ENCODE measurements around the gene GRM8.

Gene GRM8

DNA sequence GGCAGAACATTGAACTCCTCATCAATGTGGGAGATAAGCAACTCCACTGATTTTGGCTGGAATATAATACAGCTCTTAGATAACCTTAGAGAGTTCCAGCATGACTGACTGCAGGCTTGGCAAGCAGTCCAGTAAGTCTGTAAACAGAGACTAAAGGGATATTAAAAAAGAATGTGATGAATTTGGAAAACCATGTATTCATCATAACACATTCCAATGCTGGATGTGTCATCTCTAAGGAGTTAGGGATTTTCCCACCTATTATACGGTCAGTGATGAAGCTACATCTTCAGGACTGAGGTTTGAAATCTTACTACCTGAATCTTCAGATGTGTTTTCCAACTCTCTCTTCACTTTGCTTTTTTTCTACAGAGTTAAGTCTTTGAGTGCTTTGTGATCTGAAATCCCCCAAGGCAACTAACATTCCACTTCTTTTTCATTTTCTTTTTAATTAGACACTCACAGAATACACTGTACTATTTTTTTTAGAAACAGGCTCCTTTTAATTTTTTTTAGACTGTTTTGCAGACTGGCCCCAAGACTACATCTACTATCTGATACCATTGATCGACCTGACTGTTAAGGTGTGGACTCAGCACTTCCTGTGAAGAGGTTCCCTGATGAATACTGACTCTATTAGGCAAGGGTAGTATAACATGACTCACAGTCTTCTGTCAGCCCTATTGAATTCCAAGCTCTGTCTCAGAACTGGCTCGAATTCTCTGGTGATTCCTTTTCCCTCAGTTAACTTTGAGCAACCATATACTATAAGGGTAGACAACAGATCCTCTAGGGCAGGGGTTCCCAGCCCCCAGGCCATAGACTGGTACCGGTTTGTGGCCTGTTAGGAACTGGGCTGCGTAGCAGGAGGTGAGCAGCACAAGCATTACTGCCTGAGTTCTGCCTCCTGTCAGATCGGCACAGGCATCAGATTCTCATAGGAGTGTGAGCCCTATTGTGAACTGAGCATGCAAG is 678.2 kb downstream of the GRM8 start:
- H3K4me3 ChIP-seq (ENCODE audit: low read depth, low read length): no peak overlapping the region
- in situ Hi-C loops (cut with HindIII; ENCODE audit: low sequenced_read_pairs): no loop called here
- peak; percentile 65 for DNase-seq (ENCODE audit: low read depth)
- TF ChIP-seq, protein P1, sequence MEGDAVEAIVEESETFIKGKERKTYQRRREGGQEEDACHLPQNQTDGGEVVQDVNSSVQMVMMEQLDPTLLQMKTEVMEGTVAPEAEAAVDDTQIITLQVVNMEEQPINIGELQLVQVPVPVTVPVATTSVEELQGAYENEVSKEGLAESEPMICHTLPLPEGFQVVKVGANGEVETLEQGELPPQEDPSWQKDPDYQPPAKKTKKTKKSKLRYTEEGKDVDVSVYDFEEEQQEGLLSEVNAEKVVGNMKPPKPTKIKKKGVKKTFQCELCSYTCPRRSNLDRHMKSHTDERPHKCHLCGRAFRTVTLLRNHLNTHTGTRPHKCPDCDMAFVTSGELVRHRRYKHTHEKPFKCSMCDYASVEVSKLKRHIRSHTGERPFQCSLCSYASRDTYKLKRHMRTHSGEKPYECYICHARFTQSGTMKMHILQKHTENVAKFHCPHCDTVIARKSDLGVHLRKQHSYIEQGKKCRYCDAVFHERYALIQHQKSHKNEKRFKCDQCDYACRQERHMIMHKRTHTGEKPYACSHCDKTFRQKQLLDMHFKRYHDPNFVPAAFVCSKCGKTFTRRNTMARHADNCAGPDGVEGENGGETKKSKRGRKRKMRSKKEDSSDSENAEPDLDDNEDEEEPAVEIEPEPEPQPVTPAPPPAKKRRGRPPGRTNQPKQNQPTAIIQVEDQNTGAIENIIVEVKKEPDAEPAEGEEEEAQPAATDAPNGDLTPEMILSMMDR (IDR thresholded peaks at IDR 0.05; ENCODE audit: low read depth, low read length, missing control alignments): no peak

GRCh38 chr7:126570845-126571244 is 681.9 kb downstream of the GRM8 start:
- DNase-seq (ENCODE audit: low read depth): no peak
- in situ Hi-C loops (cut with HindIII; ENCODE audit: low sequenced_read_pairs): no loop called here
- no peak overlapping the region for H3K4me3 ChIP-seq (ENCODE audit: low read depth, low read length)
- TF ChIP-seq, protein P1 (IDR thresholded peaks at IDR 0.05; ENCODE audit: low read depth, low read length, missing control alignments): no peak

GRCh38 chr7:126569402-126569801 is 683.3 kb downstream of the GRM8 start:
- DNase-seq (ENCODE audit: low read depth): peak; percentile 12
- H3K4me3 ChIP-seq (ENCODE audit: low read depth, low read length): no peak overlapping the region
- in situ Hi-C loops (cut with HindIII; ENCODE audit: low sequenced_read_pairs): no loop called here
- TF ChIP-seq, protein P1 (IDR thresholded peaks at IDR 0.05; ENCODE audit: low read depth, low read length, missing control alignments): no peak

- no peak overlapping the region for H3K4me3 ChIP-seq (ENCODE audit: low read depth, low read length)
- in situ Hi-C loops (cut with HindIII; ENCODE audit: low sequenced_read_pairs): no loop called here
- DNase-seq (ENCODE audit: low read depth): no peak
- TF ChIP-seq, protein P1 (IDR thresholded peaks at IDR 0.05; ENCODE audit: low read depth, low read length, missing control alignments): no peak
Measured at GRCh38 chr7:126557271-126557670, 695.5 kb downstream of the GRM8 start.

GRCh38 chr7:126541406-126541805 is 711.3 kb downstream of the GRM8 start:
- in situ Hi-C loops (cut with HindIII; ENCODE audit: low sequenced_read_pairs): no loop called here
- no peak for DNase-seq (ENCODE audit: low read depth)
- TF ChIP-seq, protein P1 (IDR thresholded peaks at IDR 0.05; ENCODE audit: low read depth, low read length, missing control alignments): no peak
- no peak overlapping the region for H3K4me3 ChIP-seq (ENCODE audit: low read depth, low read length)

DNA sequence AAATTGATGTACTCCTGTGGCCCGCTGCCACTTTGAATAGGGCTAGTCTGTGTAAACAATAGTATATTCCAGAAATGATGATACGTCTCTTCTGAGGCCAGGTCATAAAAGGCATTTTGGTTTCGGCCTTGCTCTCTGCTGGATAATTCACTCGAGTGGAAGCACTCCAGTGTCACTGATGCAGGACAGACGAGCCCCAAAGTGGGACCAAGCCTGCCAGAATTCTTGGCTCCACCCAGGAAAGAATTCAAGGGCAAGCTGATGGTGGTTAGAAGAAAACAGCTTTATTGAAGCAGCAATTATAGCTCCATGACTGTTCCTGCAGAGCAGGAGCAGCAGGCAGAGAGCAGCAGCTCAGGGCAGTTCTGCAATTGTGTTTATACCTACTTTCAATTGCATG is 717.6 kb downstream of the GRM8 start:
- in situ Hi-C loops (cut with HindIII; ENCODE audit: low sequenced_read_pairs): no loop called here
- no peak for DNase-seq (ENCODE audit: low read depth)
- TF ChIP-seq, protein P1 (IDR thresholded peaks at IDR 0.05; ENCODE audit: low read depth, low read length, missing control alignments): no peak
- H3K4me3 ChIP-seq (ENCODE audit: low read depth, low read length): no peak overlapping the region

All from astrocyte of the cerebellum (primary cell).